Testis (tissue), 3 donors: ENCODE measurements around the gene TAF11L3. TPM values are rescaled to one million over a fixed set of nuclear protein-coding genes. Genes with fewer than 3 reads are reported as not detected.
"Not testable (repeated sequence)": the region's sequence is repeated elsewhere in the genome, so short reads cannot be mapped to it uniquely, and the experiment has no call there.

ENCODE experiments used
- DNase-seq: peaks from one replicate; pipeline ENCODE4 v3.0.0-alpha.2; 2019
- H3K27ac ChIP-seq, 2 donors: fragments of 200-600 bp; sonication (generic); one replicate each; pipeline ENCODE4 v1.5.1; 2019
- H3K27me3 ChIP-seq: fragments of 200-600 bp; sonication (generic); one replicate; pipeline ENCODE4 v1.5.1; 2019
- H3K36me3 ChIP-seq: fragments of 200-600 bp; sonication (generic); one replicate; pipeline ENCODE4 v1.5.1; 2017; ENCODE audit warnings: low read depth; ENCODE audit errors: missing control alignments
- H3K4me1 ChIP-seq: fragments of 200-600 bp; sonication (generic); one replicate; pipeline ENCODE4 v1.5.1; 2019
- H3K4me3 ChIP-seq, 2 donors: fragments of 200-600 bp; sonication (generic); one replicate each; pipeline ENCODE4 v1.5.1; 2017 to 2019
- H3K9me3 ChIP-seq: fragments of 200-600 bp; sonication (generic); one replicate; pipeline ENCODE4 v1.5.1; 2017
- CTCF ChIP-seq, 3 experiments: fragments of 450-650 bp in 2 of 3; fragments of 200-600 bp in 1 of 3; sonication (generic) in 1 of 3; IDR thresholded peaks; one replicate each; pipeline ENCODE4 v1.5.1; 2016 to 2019; ENCODE audit warnings: antibody characterized with exemption in 3 of 3, mild to moderate bottlenecking in 2 of 3, moderate library complexity in 1 of 3
- POLR2A ChIP-seq: fragments of 450-650 bp; IDR thresholded peaks from one replicate; pipeline ENCODE4 v1.6.1; 2017; ENCODE audit warnings: antibody characterized with exemption, mild to moderate bottlenecking, moderate library complexity
- WGBS, 2 donors: methylation state at CpG; one replicate each; pipeline ENCODE4 v1.1.5; 2018; 5-methylcytosine and 5-hydroxymethylcytosine counted together
- intact Hi-C: fragments of 100-400 bp; cut with DNase I; formaldehyde crosslinking; loops from one replicate; pipeline ENCODE4 v1.15.1; 2023; ENCODE audit warnings: low total_unique reads
- polyA plus RNA-seq: library from polyadenylated mRNA; stranded (reverse); fragments of 350-450 nt; fragmentation: Illumina TruSeq; extraction: RNeasy Lipid Tissue Mini Kit (QIAGEN cat#74804); gene quantifications from one replicate; pipeline ENCODE4 v1.2.3, GENCODE V29; 2014; ENCODE audit warnings: low read depth, low replicate concordance; ENCODE audit not compliant: insufficient read depth
- small RNA-seq, 2 donors: library from RNA; depleted of rRNA; stranded (forward); fragments of <200 nt; gene quantifications; one replicate each; pipeline ENCODE3, GENCODE V24; 2016
- total RNA-seq, 2 donors: library from RNA; depleted of rRNA; stranded (reverse); fragments of >200 nt; gene quantifications; one replicate each; pipeline ENCODE4 v1.2.3, GENCODE V29; 2016

TAF11L3 gene
- total and polyA plus RNA-seq, 3 donors from 2014 or later, result not detected

- Histone ChIP-seq H3K27me3 (no peaks in the 10 kb centered on the region), H3K9me3 (no peaks in the 10 kb centered on the region), H3K27ac (no peak overlapping the region), H3K36me3 (no peaks in the 10 kb centered on the region), H3K4me3 (no peak overlapping the region), H3K4me1 (no peaks in the 10 kb centered on the region)
- 64 to 86% methylated on average over 13 to 17 of the region's 17 CpGs for WGBS, 2 donors
- TF ChIP-seq CTCF (IDR thresholded peaks at IDR 0.05), result no peak
- no peak for TF ChIP-seq POLR2A
- intact Hi-C loops, result no loop called here
- DNase-seq, result no peak
Observed at GRCh38 chr5:17511775-17512325, 6.3 kb upstream of the TAF11L3 start.

GRCh38 chr5:17517526-17517925, 641 bp upstream of the TAF11L3 start:
- H3K4me3 ChIP-seq, intact Hi-C loops, H3K4me1 ChIP-seq, H3K27me3 ChIP-seq, H3K9me3 ChIP-seq, H3K36me3 ChIP-seq, H3K27ac ChIP-seq, DNase-seq: not testable (repeated sequence)
- 63 to 65% methylated on average over 10 to 11 of the region's 12 CpGs for WGBS, 2 donors

GRCh38 chr5:17519508-17519907, 1.3 kb downstream of the TAF11L3 start:
- H3K27ac ChIP-seq, H3K36me3 ChIP-seq, H3K9me3 ChIP-seq, H3K27me3 ChIP-seq, intact Hi-C loops, H3K4me3 ChIP-seq, DNase-seq, H3K4me1 ChIP-seq: not testable (repeated sequence)
- WGBS, 2 donors, result 67 to 70% methylated on average over 9 to 10 of the region's 14 CpGs

GRCh38 chr5:17521501-17521900, 3.3 kb downstream of the TAF11L3 start, which contains the start of gene TAF11L4:
Gene TAF11L4, plus strand, starts transcription at chr5:17521801.
- H3K27ac ChIP-seq, H3K36me3 ChIP-seq, intact Hi-C loops, H3K27me3 ChIP-seq, H3K9me3 ChIP-seq, H3K4me1 ChIP-seq, H3K4me3 ChIP-seq, DNase-seq: not testable (repeated sequence)
- no CpG with 5 or more reads among the region's 15 CpGs for WGBS, 2 donors

- H3K4me1 ChIP-seq, DNase-seq, H3K27ac ChIP-seq, H3K36me3 ChIP-seq, intact Hi-C loops, H3K27me3 ChIP-seq, H3K9me3 ChIP-seq, H3K4me3 ChIP-seq: not testable (repeated sequence)
- WGBS, 2 donors, result no CpG with 5 or more reads among the region's 15 CpGs
Observed at GRCh38 chr5:17524935-17525334, 6.8 kb downstream of the TAF11L3 start, which contains the start of gene TAF11L5. Gene TAF11L5, plus strand, starts transcription at chr5:17525235.

- H3K9me3 ChIP-seq, H3K36me3 ChIP-seq, H3K4me3 ChIP-seq, DNase-seq, H3K4me1 ChIP-seq, H3K27ac ChIP-seq, H3K27me3 ChIP-seq, intact Hi-C loops: not testable (repeated sequence)
- 70 to 71% methylated on average over 17 of the region's 17 CpGs for WGBS, 2 donors
Observed at GRCh38 chr5:17526504-17526903, 8.3 kb downstream of the TAF11L3 start.

- H3K4me1 ChIP-seq, H3K36me3 ChIP-seq, H3K27ac ChIP-seq, DNase-seq, intact Hi-C loops, H3K4me3 ChIP-seq, H3K9me3 ChIP-seq, H3K27me3 ChIP-seq: not testable (repeated sequence)
- no CpG with 5 or more reads among the region's 15 CpGs for WGBS, 2 donors
Observed at GRCh38 chr5:17528369-17528768, 10.2 kb downstream of the TAF11L3 start, which contains the start of gene TAF11L6. Gene TAF11L6, plus strand, starts transcription at chr5:17528669.

Small RNA genes within 50 kb of the gene (small RNA-seq; reads per million reads assigned to genes)
- gene AC106774.3, result 0 reads per million in 2 donors

Other genes starting within 250 kb of the TAF11L3 start
- gene TAF11L2, start 20.1 kb upstream of the TAF11L3 start, total RNA-seq, result not detected
- not detected for gene TAF11L2, start 20.1 kb upstream of the TAF11L3 start, polyA plus RNA-seq
- gene TAF11L4, start 3.4 kb downstream of the TAF11L3 start, total RNA-seq, result not detected
- not detected for gene TAF11L4, start 3.4 kb downstream of the TAF11L3 start, polyA plus RNA-seq
- gene TAF11L5, start 6.9 kb downstream of the TAF11L3 start, total RNA-seq, result not detected
- not detected for gene TAF11L5, start 6.9 kb downstream of the TAF11L3 start, polyA plus RNA-seq
- gene TAF11L6, start 10.3 kb downstream of the TAF11L3 start, total RNA-seq, result not detected
- not detected for gene TAF11L6, start 10.3 kb downstream of the TAF11L3 start, polyA plus RNA-seq
- not detected for gene TAF11L7, start 67.4 kb downstream of the TAF11L3 start, total RNA-seq
- gene TAF11L7, start 67.4 kb downstream of the TAF11L3 start, polyA plus RNA-seq, result not detected
- not detected for gene TAF11L8, start 72.6 kb downstream of the TAF11L3 start, total RNA-seq
- not detected for gene TAF11L8, start 72.6 kb downstream of the TAF11L3 start, polyA plus RNA-seq
- gene TAF11L9, start 76.0 kb downstream of the TAF11L3 start, total RNA-seq, result not detected
- not detected for gene TAF11L9, start 76.0 kb downstream of the TAF11L3 start, polyA plus RNA-seq
- not detected for gene TAF11L10, start 79.5 kb downstream of the TAF11L3 start, total RNA-seq
- gene TAF11L10, start 79.5 kb downstream of the TAF11L3 start, polyA plus RNA-seq, result not detected
- not detected for gene TAF11L11, start 85.8 kb downstream of the TAF11L3 start, total RNA-seq
- not detected for gene TAF11L11, start 85.8 kb downstream of the TAF11L3 start, polyA plus RNA-seq
- gene TAF11L12, start 92.0 kb downstream of the TAF11L3 start, total RNA-seq, result under 1 TPM in 1 of 2 donors, not detected in 1; 0.25 TPM
- gene TAF11L12, start 92.0 kb downstream of the TAF11L3 start, polyA plus RNA-seq, result not detected
- gene TAF11L13, start 113.7 kb downstream of the TAF11L3 start, total RNA-seq, result not detected
- not detected for gene TAF11L13, start 113.7 kb downstream of the TAF11L3 start, polyA plus RNA-seq
- gene TAF11L14, start 116.1 kb downstream of the TAF11L3 start, total RNA-seq, result not detected
- not detected for gene TAF11L14, start 116.1 kb downstream of the TAF11L3 start, polyA plus RNA-seq